SKM-1 (cell line): Measurements from ENCODE around the gene ZNF804B.
A peak's percentile ranks its signal among the peaks of the same experiment; 100 is the strongest.

Source experiments
- DNase-seq: peaks from one replicate; lab custom pipeline; 2025; ENCODE audit not compliant: unreplicated experiment; lab: John Stamatoyannopoulos, UW

Gene ZNF804B

GRCh38 chr7:88965371-88965770, 205.9 kb downstream of the ZNF804B start:
- no peak for DNase-seq

GRCh38 chr7:88967432-88967831, 207.9 kb downstream of the ZNF804B start:
- DNase-seq: no peak

DNA sequence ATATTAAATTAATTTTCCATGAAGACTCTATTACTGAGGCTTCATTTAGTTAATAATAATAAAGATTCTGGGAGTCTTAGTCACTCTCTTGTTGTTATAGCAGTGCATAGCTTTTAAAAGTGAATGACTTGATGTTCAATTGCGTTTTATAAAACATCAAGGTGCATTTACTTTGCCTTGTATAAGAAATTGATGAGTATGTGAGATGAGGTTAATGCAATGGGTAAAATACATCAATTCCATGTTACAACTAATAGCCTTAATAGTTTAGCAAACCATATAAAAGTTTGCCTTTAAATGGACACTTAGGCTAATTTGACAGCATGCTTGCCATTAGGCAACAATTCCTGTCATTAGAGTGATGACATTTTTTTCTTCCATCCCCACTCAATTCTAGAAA, 209.7 kb downstream of the ZNF804B start:
- no peak for DNase-seq

DNA sequence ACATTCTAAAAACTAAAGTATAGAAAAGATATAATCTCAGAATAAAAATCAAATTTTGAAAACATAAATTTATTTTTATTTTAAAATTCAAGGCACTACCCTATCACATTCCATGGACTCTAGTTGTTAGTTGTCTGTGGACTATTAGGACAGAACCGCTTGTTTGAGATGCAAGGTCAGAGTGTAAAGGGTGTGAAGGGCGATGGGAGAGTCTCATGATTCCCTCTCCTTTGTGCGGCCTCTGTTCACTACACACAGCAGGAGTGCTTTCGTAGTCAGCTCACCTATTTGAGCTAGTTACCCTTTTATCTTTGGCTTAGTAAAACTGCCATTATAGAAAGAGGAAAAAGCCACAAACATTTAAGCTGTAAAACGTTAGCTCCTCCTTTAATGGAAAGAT, 225.8 kb downstream of the ZNF804B start:
- no peak for DNase-seq

DNA sequence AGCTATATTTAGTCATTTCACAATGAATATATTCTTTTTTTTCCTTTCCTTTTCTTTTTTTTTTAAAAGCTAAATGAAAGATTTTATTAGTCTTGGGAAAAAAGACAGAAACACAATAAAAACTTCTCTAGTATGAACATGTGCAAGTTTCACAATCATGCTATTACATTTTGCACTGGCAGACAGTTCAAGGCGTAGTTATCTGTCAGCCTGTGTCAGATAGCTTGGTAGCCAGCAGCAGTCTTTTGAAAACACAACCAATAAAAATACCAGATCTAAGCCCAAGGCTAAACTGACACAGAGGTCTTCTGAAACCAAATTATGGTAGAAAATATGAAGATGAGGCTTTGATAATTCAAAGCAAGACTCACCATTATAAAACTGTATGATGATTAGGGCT, 241.8 kb downstream of the ZNF804B start:
- DNase-seq: no peak

- no peak for DNase-seq
Observed at GRCh38 chr7:89002981-89003956, 243.8 kb downstream of the ZNF804B start.

DNA sequence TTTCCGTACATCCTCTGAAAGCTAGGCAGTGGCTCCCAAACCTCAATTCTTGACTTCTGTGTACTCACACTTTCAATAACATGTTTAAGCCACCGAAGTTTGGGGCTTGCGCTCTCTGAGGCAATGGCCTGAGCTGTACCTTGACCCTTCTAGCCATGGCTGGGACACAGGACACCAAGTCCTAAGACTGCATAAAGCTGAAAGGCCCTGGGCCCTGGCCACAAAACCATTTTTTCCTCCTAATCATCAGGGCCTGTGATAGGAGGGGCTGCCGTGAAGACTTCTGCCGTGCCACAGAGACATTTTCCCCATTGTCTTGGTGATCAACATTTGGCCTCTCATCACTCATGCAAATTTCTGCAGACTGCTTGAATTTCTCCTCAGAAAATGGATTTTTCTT, 252.5 kb downstream of the ZNF804B start:
- DNase-seq: no peak

- DNase-seq: no peak
Observed at GRCh38 chr7:89017695-89018094, 258.2 kb downstream of the ZNF804B start.

DNA sequence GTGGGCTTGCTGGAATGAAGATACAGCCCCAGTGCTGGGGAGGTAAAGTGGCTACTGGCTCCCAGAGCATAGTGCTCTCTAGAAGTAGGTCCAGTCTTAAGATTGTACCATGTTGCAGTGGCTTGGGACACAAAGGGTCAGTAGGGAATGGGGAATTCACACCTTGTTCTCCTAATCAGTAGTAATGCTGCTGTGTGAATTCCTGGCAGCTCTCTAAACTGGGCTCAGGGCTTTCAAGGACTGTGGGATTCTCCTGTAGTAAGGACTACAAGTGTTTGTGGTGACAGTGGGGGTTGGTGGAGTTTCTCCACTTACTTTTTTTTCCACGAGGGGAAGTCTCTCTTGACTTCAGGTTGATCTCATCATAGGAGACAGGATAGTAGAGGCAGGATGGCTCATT, 262.2 kb downstream of the ZNF804B start:
- no peak for DNase-seq

DNA sequence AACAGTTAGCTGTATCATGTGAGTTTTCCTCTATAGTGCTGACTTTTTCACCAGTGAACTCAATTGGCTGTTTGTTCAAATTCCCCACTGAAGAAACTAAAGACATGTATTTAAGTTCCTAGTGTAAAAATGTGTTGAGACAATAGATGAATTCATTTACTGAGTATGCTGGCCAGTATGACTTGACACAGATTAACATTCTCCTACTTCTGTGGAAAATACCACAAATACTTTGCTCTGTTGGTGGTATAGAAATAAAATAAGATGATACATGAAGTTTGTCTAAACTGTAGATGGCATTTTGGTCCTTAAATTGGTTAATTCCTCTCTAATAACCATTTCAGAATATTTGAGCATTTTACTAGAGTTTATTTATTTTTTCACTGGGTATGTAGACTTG, 263.7 kb downstream of the ZNF804B start:
- no peak for DNase-seq

DNA sequence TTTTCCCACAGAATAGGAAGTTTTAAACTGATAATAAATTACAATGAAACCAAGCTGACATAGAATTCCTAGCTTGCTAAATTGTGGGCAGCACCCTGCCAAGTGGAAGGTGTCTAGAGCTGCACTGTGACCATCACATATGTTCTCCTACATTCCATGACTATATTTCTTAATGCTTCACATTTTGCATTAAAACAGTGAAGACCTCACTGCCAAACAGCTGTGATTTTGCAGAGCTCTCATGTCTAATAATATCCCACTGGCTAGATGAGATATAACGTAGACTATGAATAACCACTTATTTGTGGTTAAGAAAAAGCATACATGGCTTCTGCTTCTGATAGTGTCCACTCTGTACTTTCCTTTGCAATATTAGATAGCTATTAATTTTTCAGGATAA, 264.4 kb downstream of the ZNF804B start:
- no peak for DNase-seq

DNA sequence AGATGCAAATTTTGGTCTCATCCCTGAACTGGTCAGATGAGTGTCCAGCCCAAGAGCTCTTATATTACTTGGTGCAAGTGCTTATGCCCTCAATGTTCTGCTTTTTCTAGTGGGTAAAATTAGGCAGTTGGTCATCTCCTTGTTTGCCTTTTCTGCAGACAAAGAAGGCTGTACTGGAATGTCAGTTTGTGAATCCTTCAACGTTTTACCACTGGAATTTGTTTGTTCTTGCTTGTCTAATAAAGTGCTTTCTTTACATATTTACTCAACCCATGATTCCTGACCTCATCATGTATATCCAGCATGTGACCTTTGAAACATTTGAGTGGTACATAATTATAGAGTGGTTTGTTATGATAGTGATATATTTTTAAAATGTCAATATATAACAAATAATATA, 268.3 kb downstream of the ZNF804B start:
- DNase-seq: no peak

DNA sequence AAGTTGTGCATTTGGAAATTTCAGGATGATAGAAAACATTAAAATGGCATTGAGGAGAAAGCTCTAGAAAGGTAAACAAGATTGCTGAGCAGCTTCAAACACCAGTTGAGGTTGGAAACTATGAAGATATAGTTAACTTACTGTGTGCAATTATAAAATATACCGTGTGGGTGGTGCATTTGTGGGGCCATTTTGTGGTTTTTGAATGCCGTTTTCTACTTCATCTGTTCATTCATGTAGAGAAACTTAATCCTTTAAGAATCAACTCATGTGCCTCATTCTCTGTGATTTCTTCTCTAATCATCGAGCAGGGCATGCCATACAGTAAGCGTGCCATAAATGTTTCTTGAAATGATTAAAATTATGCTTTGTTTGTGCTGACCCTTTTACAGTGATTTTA, 268.8 kb downstream of the ZNF804B start:
- DNase-seq: no peak

- no peak for DNase-seq
Observed at GRCh38 chr7:89029864-89030263, 270.4 kb downstream of the ZNF804B start.

DNA sequence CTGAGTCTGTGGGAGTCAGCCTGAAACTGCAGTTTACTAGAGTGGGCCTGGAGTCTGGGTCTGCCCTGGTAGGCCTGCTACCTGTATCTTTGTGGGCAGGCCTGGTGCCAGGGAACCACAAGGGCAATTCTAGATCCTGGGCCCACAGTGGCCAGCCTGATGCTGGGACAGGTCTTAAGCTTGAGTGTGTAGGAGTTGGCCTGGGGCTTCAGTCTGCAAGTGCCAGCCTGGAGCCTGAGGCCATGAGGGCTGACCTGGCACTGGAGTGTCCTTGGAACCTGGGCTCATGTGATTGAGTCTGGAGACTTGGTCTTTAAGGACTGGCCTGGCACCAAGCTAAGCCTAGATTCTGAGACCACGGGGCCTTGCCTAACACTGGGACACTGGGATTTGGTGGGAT, 281.7 kb downstream of the ZNF804B start:
- DNase-seq: no peak

DNA sequence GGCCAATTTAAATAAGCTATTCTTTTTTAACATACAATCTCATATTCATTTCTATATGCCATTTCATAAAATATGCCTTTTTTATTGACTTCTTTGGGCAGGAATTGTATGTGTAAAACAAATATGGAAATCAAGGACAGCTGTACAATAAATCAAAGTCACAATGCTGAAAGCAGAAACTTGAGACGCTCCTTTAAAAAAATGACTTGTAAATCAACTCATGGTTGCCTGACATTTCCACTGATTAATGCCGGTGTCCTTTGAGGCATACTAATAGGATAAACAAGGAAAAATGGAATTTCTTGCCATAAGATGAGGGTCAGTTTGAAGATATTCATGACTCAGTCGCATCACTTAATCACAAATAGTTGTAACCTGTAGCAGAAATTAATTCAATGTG, 283.4 kb downstream of the ZNF804B start:
- no peak for DNase-seq

DNA sequence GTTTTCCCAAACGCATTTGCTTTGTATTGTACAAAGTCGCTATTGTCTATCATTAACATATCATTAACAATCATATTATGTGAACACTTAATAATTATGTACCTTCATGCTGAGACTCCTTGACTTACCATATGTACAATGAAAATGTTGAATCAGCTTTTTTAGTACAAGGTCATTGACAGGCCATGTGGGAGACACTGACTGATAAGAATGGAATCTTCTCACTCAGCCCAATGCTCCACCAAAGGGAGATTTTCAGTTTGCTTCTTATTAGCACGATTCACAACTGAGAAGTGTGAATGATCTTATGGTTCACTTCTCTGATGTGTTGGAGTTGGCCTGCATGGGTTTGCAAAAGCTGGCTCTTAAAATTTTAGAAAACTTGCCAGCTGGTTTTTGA, 289.5 kb downstream of the ZNF804B start:
- DNase-seq: no peak

- no peak for DNase-seq
Observed at GRCh38 chr7:89053130-89053529, 293.6 kb downstream of the ZNF804B start.

- peak; percentile 27 for DNase-seq
Observed at GRCh38 chr7:89054361-89054760, 294.9 kb downstream of the ZNF804B start.

GRCh38 chr7:89060234-89060633, 300.7 kb downstream of the ZNF804B start:
- DNase-seq: no peak

GRCh38 chr7:89064831-89065230, 305.3 kb downstream of the ZNF804B start:
- DNase-seq: no peak

- no peak for DNase-seq
Observed at GRCh38 chr7:89067048-89067447, 307.5 kb downstream of the ZNF804B start.

- DNase-seq: no peak
Observed at GRCh38 chr7:89072081-89072480, 312.6 kb downstream of the ZNF804B start.
